Smooth muscle cell of the brain vasculature (primary cell): Measurements from ENCODE around the gene C22orf23.
"Not testable (repeated sequence)": the region's sequence is repeated elsewhere in the genome, so short reads cannot be mapped to it uniquely, and the experiment has no call there.

Experiments
- DNase-seq: peaks from one replicate; pipeline ENCODE4 v3.0.0-alpha.2; 2012; ENCODE audit warnings: low read depth, low spot score

The C22orf23 gene

GRCh38 chr22:37982151-37982785 is 28.9 kb upstream of the C22orf23 start:
- DNase-seq, result no peak

GRCh38 chr22:37981282-37982011 is 28.0 kb upstream of the C22orf23 start:
- DNase-seq, result no peak

GRCh38 chr22:37979782-37980181 is 26.4 kb upstream of the C22orf23 start:
- no peak for DNase-seq

- no peak for DNase-seq
Observed at GRCh38 chr22:37976547-37976946, 23.1 kb upstream of the C22orf23 start.

- not testable (repeated sequence) for DNase-seq
Observed at GRCh38 chr22:37976022-37976421, 22.6 kb upstream of the C22orf23 start.

GRCh38 chr22:37975153-37975552 is 21.8 kb upstream of the C22orf23 start:
- no peak for DNase-seq

- no peak for DNase-seq
Observed at GRCh38 chr22:37973271-37974170, 20.1 kb upstream of the C22orf23 start.

- no peak for DNase-seq
Observed at GRCh38 chr22:37972527-37972926, 19.1 kb upstream of the C22orf23 start.

- DNase-seq, result no peak
Observed at GRCh38 chr22:37971475-37972434, 18.4 kb upstream of the C22orf23 start.

- no peak for DNase-seq
Observed at GRCh38 chr22:37970864-37971263, 17.5 kb upstream of the C22orf23 start.

- DNase-seq, result no peak
Observed at GRCh38 chr22:37968452-37969251, 15.3 kb upstream of the C22orf23 start.

GRCh38 chr22:37967637-37968451 is 14.4 kb upstream of the C22orf23 start:
- DNase-seq, result no peak

- no peak for DNase-seq
Observed at GRCh38 chr22:37967147-37967546, 13.7 kb upstream of the C22orf23 start.

- no peak for DNase-seq
Observed at GRCh38 chr22:37965940-37966664, 12.7 kb upstream of the C22orf23 start.

- DNase-seq, result no peak
Observed at GRCh38 chr22:37961062-37961461, 7.7 kb upstream of the C22orf23 start.

GRCh38 chr22:37959231-37959825 is 5.9 kb upstream of the C22orf23 start:
- DNase-seq, result no peak

GRCh38 chr22:37957232-37957631 is 3.8 kb upstream of the C22orf23 start:
- no peak for DNase-seq

- DNase-seq, result not testable (repeated sequence)
Observed at GRCh38 chr22:37955825-37956397, 2.5 kb upstream of the C22orf23 start.
